SK-N-SH (cell line): ENCODE measurements around the gene PIEZO2. TPM values are rescaled to one million over a fixed set of nuclear protein-coding genes. Genes with fewer than 3 reads are reported as not detected.

ENCODE experiments used
- CTCF ChIA-PET: fragments of 300-600, 350-600 bp; formaldehyde crosslinking; extraction: SDS; loops from one replicate; lab custom pipeline; 2021; lab: Yijun Ruan, JAX
- POLR2A ChIA-PET: fragments of 350-600 bp; sonication (Branson Sonifier 250); formaldehyde crosslinking; extraction: SDS; loops from one replicate; lab custom pipeline; 2020; ENCODE audit warnings: antibody characterized with exemption, inconsistent platforms; lab: Yijun Ruan, JAX
- DNase-seq: peaks from one replicate; pipeline ENCODE4 v3.0.0; 2012
- H2AFZ ChIP-seq: fragments of 200-600 bp; sonication (generic); 2 replicates; pipeline ENCODE4 v1.8.1; 2016; ENCODE audit warnings: antibody characterized with exemption, mild to moderate bottlenecking, low read depth
- H3F3A ChIP-seq: fragments of 200-600 bp; sonication (generic); replicated peaks from 2 replicates; pipeline ENCODE3; 2016; ENCODE audit warnings: antibody characterized with exemption, mild to moderate bottlenecking; ENCODE audit not compliant: insufficient read depth
- H3K27ac ChIP-seq, 2 experiments: fragments of 200-500 bp in 1 of 2; fragments of 200-600 bp in 1 of 2; sonication (Bioruptor generic) in 1 of 2; sonication (generic), shearing (Covaris generic) in 1 of 2; 2 replicates each; pipeline versions ENCODE4 v1.5.1 to v1.6.1; 2014 to 2016; ENCODE audit warnings: low read depth in 2 of 2, inconsistent platforms in 1 of 2, low read length in 1 of 2, mild to moderate bottlenecking in 1 of 2, mixed read lengths in 1 of 2
- H3K27me3 ChIP-seq: fragments of 200-600 bp; sonication (generic), shearing (Covaris generic); 2 replicates; pipeline ENCODE4 v1.6.1; 2016; ENCODE audit warnings: mixed run types; ENCODE audit not compliant: insufficient read depth
- H3K36me3 ChIP-seq, 2 experiments: fragments of 200-500 bp in 1 of 2; fragments of 200-600 bp in 1 of 2; sonication (Bioruptor generic) in 1 of 2; sonication (generic) in 1 of 2; replicated peaks in 1 of 2; 2 replicates each; pipeline versions ENCODE3 to v1.5.1; 2014 to 2016; ENCODE audit warnings: low read length in 1 of 2, mild to moderate bottlenecking in 1 of 2; ENCODE audit not compliant: insufficient read depth in 2 of 2, control insufficient read depth in 1 of 2
- H3K4me1 ChIP-seq, 2 experiments: fragments of 200-500 bp in 1 of 2; fragments of 200-600 bp in 1 of 2; sonication (Bioruptor generic) in 1 of 2; sonication (generic), shearing (Covaris generic) in 1 of 2; 2 replicates each; pipeline versions ENCODE4 v1.5.1 to v1.6.1; 2014 to 2016; ENCODE audit warnings: low read depth in 1 of 2, low read length in 1 of 2, mixed run types in 1 of 2; ENCODE audit not compliant: insufficient read depth in 2 of 2, control insufficient read depth in 1 of 2
- H3K4me2 ChIP-seq: fragments of 200-600 bp; sonication (generic), shearing (Covaris generic); 2 replicates; pipeline ENCODE4 v1.6.1; 2017; ENCODE audit warnings: mixed run types
- H3K4me3 ChIP-seq, 2 experiments: fragments of 200-500 bp in 1 of 2; fragments of 200-600 bp in 1 of 2; sonication (Bioruptor generic) in 1 of 2; sonication (generic), shearing (Covaris generic) in 1 of 2; 2 replicates each; pipeline versions ENCODE4 v1.5.1 to v1.8.1; 2014 to 2016; ENCODE audit warnings: low read depth in 2 of 2, inconsistent platforms in 1 of 2, low read length in 1 of 2, mild to moderate bottlenecking in 1 of 2, mixed read lengths in 1 of 2, moderate library complexity in 1 of 2
- H3K79me2 ChIP-seq: fragments of 200-600 bp; sonication (generic); 2 replicates; pipeline ENCODE4 v1.8.1; 2017; ENCODE audit warnings: mild to moderate bottlenecking; ENCODE audit not compliant: insufficient read depth
- H3K9ac ChIP-seq: fragments of 200-600 bp; sonication (generic); 2 replicates; pipeline ENCODE4 v1.6.1; 2017; ENCODE audit warnings: mixed run types
- H3K9me2 ChIP-seq: fragments of 200-600 bp; sonication (generic); 2 replicates; pipeline ENCODE4 v1.6.1; 2017; ENCODE audit warnings: mixed run types
- H3K9me3 ChIP-seq: fragments of 200-600 bp; sonication (generic); 2 replicates; pipeline ENCODE4 v1.6.1; 2017; ENCODE audit warnings: mixed run types, mild to moderate bottlenecking, moderate library complexity
- H4K20me1 ChIP-seq: fragments of 200-600 bp; sonication (generic); 2 replicates; pipeline ENCODE4 v1.6.1; 2017; ENCODE audit warnings: mild to moderate bottlenecking, mixed run types; ENCODE audit not compliant: insufficient read depth
- CHD2 ChIP-seq: fragments of 150-350 bp; IDR thresholded peaks from 2 replicates; pipeline ENCODE4 v1.6.1; 2018; ENCODE audit warnings: low read length; ENCODE audit not compliant: partially characterized antibody
- ELF1 ChIP-seq: IDR thresholded peaks from 2 replicates; pipeline ENCODE4 v1.4.0; 2012
- FOSL2 ChIP-seq: IDR thresholded peaks from 2 replicates; pipeline ENCODE4 v1.4.0; 2012; ENCODE audit warnings: low read depth, mild to moderate bottlenecking, moderate library complexity, borderline replicate concordance
- FOXM1 ChIP-seq: IDR thresholded peaks from 2 replicates; pipeline ENCODE4 v1.4.0; 2012; ENCODE audit warnings: low read depth, mild to moderate bottlenecking
- GABPA ChIP-seq: IDR thresholded peaks from 2 replicates; pipeline ENCODE4 v1.4.0; 2012; ENCODE audit warnings: low read depth, mild to moderate bottlenecking
- GATA2 ChIP-seq: sonication (generic); formaldehyde crosslinking; IDR thresholded peaks from 2 replicates; pipeline ENCODE4 v1.5.0; 2020; ENCODE audit warnings: mild to moderate bottlenecking, missing genetic modification reagents
- IRF3 ChIP-seq: fragments of 150-350 bp; IDR thresholded peaks from 2 replicates; pipeline ENCODE4 v1.6.1; 2016; ENCODE audit warnings: mild to moderate bottlenecking, low read depth, low read length
- MAX ChIP-seq: IDR thresholded peaks from 2 replicates; pipeline ENCODE4 v1.4.0; 2012; ENCODE audit warnings: low read depth
- NFIC ChIP-seq: IDR thresholded peaks from 2 replicates; pipeline ENCODE4 v1.4.0; 2012; ENCODE audit warnings: borderline replicate concordance
- NRF1 ChIP-seq: IDR thresholded peaks from 2 replicates; pipeline ENCODE4 v1.6.1; 2012; ENCODE audit warnings: low read depth, mild to moderate bottlenecking, low read length
- PBX3 ChIP-seq: IDR thresholded peaks from 2 replicates; pipeline ENCODE4; 2012
- RCOR1 ChIP-seq: fragments of 150-350 bp; IDR thresholded peaks from 2 replicates; pipeline ENCODE4 v1.6.1; 2017; ENCODE audit warnings: antibody characterized with exemption, low read length
- RXRA ChIP-seq: IDR thresholded peaks from 2 replicates; pipeline ENCODE4 v1.4.0; 2012; ENCODE audit warnings: low read depth, mild to moderate bottlenecking, borderline replicate concordance
- TCF12 ChIP-seq: IDR thresholded peaks from 2 replicates; pipeline ENCODE4 v1.4.0; 2012
- USF1 ChIP-seq: IDR thresholded peaks from 2 replicates; pipeline ENCODE4 v1.4.0; 2012; ENCODE audit warnings: low read depth, borderline replicate concordance
- USF2 ChIP-seq: fragments of 150-350 bp; IDR thresholded peaks from 2 replicates; pipeline ENCODE4 v1.6.1; 2017; ENCODE audit warnings: antibody characterized with exemption, low read length, low read depth, borderline replicate concordance
- YY1 ChIP-seq: IDR thresholded peaks from 2 replicates; pipeline ENCODE4 v1.4.0; 2012; ENCODE audit warnings: low read depth, mild to moderate bottlenecking
- WGBS: methylation state at CpG from one replicate; pipeline ENCODE4 v1.1.6; 2017; ENCODE audit warnings: low lambda C conversion rate; 5-methylcytosine and 5-hydroxymethylcytosine counted together
- polyA plus RNA-seq, 3 experiments: library from polyadenylated mRNA; depleted of rRNA; stranded (reverse); fragments of >200 nt; gene quantifications; 2 replicates each; pipeline ENCODE4 v1.2.3, GENCODE V29; 2012

Gene PIEZO2
- polyA plus RNA-seq, 1 of the 3 experiments (the other 2 are of a cell fraction): not detected

GRCh38 chr18:11050966-11051365, 98.4 kb downstream of the PIEZO2 start:
- no peaks in the 10 kb centered on the region for H3K79me2 ChIP-seq
- CTCF ChIA-PET: interaction anchor here (1.6 to 5.1 kb wide), 2 partner anchors 11 to 28 kb away, joined by 4 to 27 read pairs; no protein-coding TSS in a partner anchor
- no peak overlapping the region for H3K27ac ChIP-seq
- H3K9ac ChIP-seq: no peak overlapping the region
- H3K9me3 ChIP-seq: no peaks in the 10 kb centered on the region
- H2AFZ ChIP-seq: no peak overlapping the region
- H3K9me2 ChIP-seq: no peaks in the 10 kb centered on the region
- TF ChIP-seq MAX (no peak), GATA2 (no peak), RXRA (no peak), FOXM1 (no peak), PBX3 (no peak), USF2 (no peak), NFIC (no peak), RCOR1 (no peak), IRF3 (no peak), USF1 (no peak), YY1 (no peak), FOSL2 (no peak), NRF1 (no peak), CHD2 (no peak), TCF12 (no peak), GABPA (no peak), ELF1 (no peak)
- TF ChIP-seq, all 33 proteins: peak for 0
- POLR2A ChIA-PET: no interaction called here
- no peak overlapping the region for H3K4me2 ChIP-seq
- H3K4me1 ChIP-seq: no peaks in the 10 kb centered on the region
- no peaks in the 10 kb centered on the region for H4K20me1 ChIP-seq
- no peaks in the 10 kb centered on the region for H3F3A ChIP-seq
- peaks cover 4% of the 10 kb centered on the region for H3K27me3 ChIP-seq
- no peak overlapping the region for H3K4me3 ChIP-seq
- DNase-seq: no peak
- H3K36me3 ChIP-seq: no peaks in the 10 kb centered on the region
- WGBS: 26% methylated on average over 2 of the region's 2 CpGs
